KG1 (cell line): Measurements from ENCODE around the gene TDG.
"Not testable (repeated sequence)": the region's sequence is repeated elsewhere in the genome, so short reads cannot be mapped to it uniquely, and the experiment has no call there.

Experiments
- DNase-seq: peaks from one replicate; lab custom pipeline; 2025; lab: John Stamatoyannopoulos, UW

Gene TDG

GRCh38 chr12:103960616-103961227, 5.0 kb upstream of the TDG start:
- no peak for DNase-seq

GRCh38 chr12:103962493-103962892, 3.2 kb upstream of the TDG start:
- DNase-seq = no peak

GRCh38 chr12:103964805-103965204, 867 bp upstream of the TDG start:
- no peak for DNase-seq

- no peak for DNase-seq
Observed at GRCh38 chr12:103965255-103965589, 450 bp upstream of the TDG start.

GRCh38 chr12:103966736-103967135, 1.1 kb downstream of the TDG start:
- DNase-seq = no peak

- no peak for DNase-seq
Observed at GRCh38 chr12:103969391-103969790, 3.7 kb downstream of the TDG start.

GRCh38 chr12:103973909-103974308, 8.2 kb downstream of the TDG start:
- DNase-seq = no peak

GRCh38 chr12:103975368-103975767, 9.7 kb downstream of the TDG start:
- DNase-seq = no peak

GRCh38 chr12:103978384-103978982, 12.8 kb downstream of the TDG start:
- no peak for DNase-seq

GRCh38 chr12:103986829-103987228, 21.2 kb downstream of the TDG start:
- DNase-seq = no peak

GRCh38 chr12:103994235-103994634, 28.6 kb downstream of the TDG start:
- DNase-seq = no peak

GRCh38 chr12:103996595-103996994, 30.9 kb downstream of the TDG start:
- DNase-seq = no peak

GRCh38 chr12:103997286-103997900, 31.7 kb downstream of the TDG start:
- DNase-seq = no peak

GRCh38 chr12:103998976-103999375, 33.3 kb downstream of the TDG start:
- DNase-seq = no peak

GRCh38 chr12:104000807-104001434, 35.2 kb downstream of the TDG start:
- no peak for DNase-seq

GRCh38 chr12:104002686-104003085, 37.0 kb downstream of the TDG start:
- DNase-seq = no peak

- no peak for DNase-seq
Observed at GRCh38 chr12:104003596-104003995, 37.9 kb downstream of the TDG start.

- DNase-seq = no peak
Observed at GRCh38 chr12:104006929-104007328, 41.3 kb downstream of the TDG start.

- no peak for DNase-seq
Observed at GRCh38 chr12:104010121-104010520, 44.4 kb downstream of the TDG start.

- no peak for DNase-seq
Observed at GRCh38 chr12:104010606-104011169, 45.0 kb downstream of the TDG start.

GRCh38 chr12:104011253-104011652, 45.6 kb downstream of the TDG start:
- DNase-seq = no peak

GRCh38 chr12:104012331-104012730, 46.7 kb downstream of the TDG start:
- no peak for DNase-seq

- not testable (repeated sequence) for DNase-seq
Observed at GRCh38 chr12:104021862-104022261, 56.2 kb downstream of the TDG start.
